RWPE2 (cell line): ENCODE measurements around the gene ARPC2.

Source experiments
- ATAC-seq: fragments of 200-7000 bp; cut with Tn5 transposase; 3 replicates; pipeline ENCODE4 v1.9.1; 2021; ENCODE audit warnings: low read depth
- DNase-seq: peaks from one replicate; pipeline ENCODE4 v3.0.0-alpha.2; 2020; ENCODE audit warnings: low spot score
- H3K27ac ChIP-seq: fragments of 450-650 bp; 2 replicates; pipeline ENCODE4 v1.5.1; 2017; ENCODE audit warnings: mild to moderate bottlenecking; ENCODE audit not compliant: poor library complexity, severe bottlenecking
- H3K27me3 ChIP-seq: fragments of 250-450 bp; sonication (Bioruptor Pico); 2 replicates; pipeline ENCODE4 v1.5.1; 2021; ENCODE audit warnings: mild to moderate bottlenecking, moderate library complexity; ENCODE audit not compliant: insufficient read depth, poor library complexity, severe bottlenecking
- H3K36me3 ChIP-seq: fragments of 250-450 bp; sonication (Bioruptor Pico); 2 replicates; pipeline ENCODE4 v1.5.1; 2020; ENCODE audit warnings: low read depth, mild to moderate bottlenecking, moderate library complexity
- H3K4me1 ChIP-seq: fragments of 250-450 bp; sonication (Bioruptor Pico); 2 replicates; pipeline ENCODE4 v1.5.1; 2021; ENCODE audit warnings: mild to moderate bottlenecking, moderate library complexity; ENCODE audit not compliant: insufficient read depth, poor library complexity, severe bottlenecking
- H3K4me3 ChIP-seq: fragments of 250-450 bp; sonication (Bioruptor Pico); 2 replicates; pipeline ENCODE4 v1.5.1; 2021; ENCODE audit warnings: mild to moderate bottlenecking, moderate library complexity; ENCODE audit not compliant: severe bottlenecking
- H3K9me3 ChIP-seq: fragments of 250-450 bp; sonication (Bioruptor Pico); 2 replicates; pipeline ENCODE4 v1.5.1; 2021; ENCODE audit warnings: mild to moderate bottlenecking, moderate library complexity; ENCODE audit not compliant: severe bottlenecking
- CTCF ChIP-seq: fragments of 450-650 bp; IDR thresholded peaks from one replicate; pipeline ENCODE4 v1.5.1; 2017; ENCODE audit warnings: mild to moderate bottlenecking, moderate library complexity; ENCODE audit not compliant: poor library complexity, severe bottlenecking

ARPC2 gene

GRCh38 chr2:218284106-218284811 is 67.3 kb downstream of the ARPC2 start:
- peaks cover 65% of the 10 kb centered on the region for H3K4me1 ChIP-seq
- ATAC-seq (peak; percentile 53), DNase-seq (no peak)
- TF ChIP-seq CTCF = no peak
- no peaks in the 10 kb centered on the region for H3K27me3 ChIP-seq
- H3K27ac ChIP-seq = peak overlapping the region; percentile 95
- no peaks in the 10 kb centered on the region for H3K9me3 ChIP-seq
- peaks cover 59% of the 10 kb centered on the region for H3K36me3 ChIP-seq
- no peak overlapping the region for H3K4me3 ChIP-seq

GRCh38 chr2:218285604-218286003 is 68.6 kb downstream of the ARPC2 start:
- no peaks in the 10 kb centered on the region for H3K27me3 ChIP-seq
- DNase-seq (no peak), ATAC-seq (no peak)
- peaks cover 55% of the 10 kb centered on the region for H3K36me3 ChIP-seq
- H3K4me3 ChIP-seq = no peak overlapping the region
- H3K27ac ChIP-seq = peak overlapping the region; percentile 95
- H3K9me3 ChIP-seq = no peaks in the 10 kb centered on the region
- peaks cover 69% of the 10 kb centered on the region for H3K4me1 ChIP-seq
- no peak for TF ChIP-seq CTCF

GRCh38 chr2:218286570-218287459 is 69.8 kb downstream of the ARPC2 start:
- Histone ChIP-seq H3K27me3 (no peaks in the 10 kb centered on the region), H3K36me3 (peaks cover 43% of the 10 kb centered on the region), H3K27ac (peak overlapping the region; percentile 95), H3K4me1 (peaks cover 63% of the 10 kb centered on the region), H3K4me3 (peak overlapping the region; percentile 29), H3K9me3 (no peaks in the 10 kb centered on the region)
- peak; percentile 72 for ATAC-seq
- peak; percentile 94 for DNase-seq
- TF ChIP-seq CTCF = no peak

GRCh38 chr2:218289639-218290315 is 72.8 kb downstream of the ARPC2 start:
- ATAC-seq (no peak), DNase-seq (no peak)
- Histone ChIP-seq H3K27ac (peak overlapping the region; percentile 95), H3K9me3 (no peaks in the 10 kb centered on the region), H3K27me3 (no peaks in the 10 kb centered on the region), H3K4me3 (peak overlapping the region; percentile 72), H3K36me3 (peaks cover 21% of the 10 kb centered on the region), H3K4me1 (peaks cover 54% of the 10 kb centered on the region)
- TF ChIP-seq CTCF = no peak
